Panc1 (cell line): ENCODE results near the gene HTATSF1.

Experiments used
- CTCF ChIP-seq: fragments of 450-650 bp; IDR thresholded peaks from 2 replicates; pipeline ENCODE4 v1.5.1; 2017; ENCODE audit warnings: mild to moderate bottlenecking
- POLR2AphosphoS5 ChIP-seq: IDR thresholded peaks from 2 replicates; pipeline ENCODE4 v1.6.1; 2012; ENCODE audit warnings: mild to moderate bottlenecking, low read depth, low read length, moderate library complexity
- REST ChIP-seq, 2 experiments: IDR thresholded peaks; 2 replicates each; pipeline ENCODE4 v1.6.1; 2011 to 2012; ENCODE audit warnings: low read depth in 2 of 2, control low read depth in 1 of 2, low read length in 1 of 2, mild to moderate bottlenecking in 1 of 2, moderate library complexity in 1 of 2; ENCODE audit not compliant: insufficient read depth in 1 of 2
- SIN3A ChIP-seq: IDR thresholded peaks from 2 replicates; pipeline ENCODE4 v1.6.1; 2012; ENCODE audit warnings: low read depth, mild to moderate bottlenecking, low read length, moderate library complexity, borderline replicate concordance; ENCODE audit not compliant: insufficient read depth
- TCF7L2 ChIP-seq: IDR thresholded peaks from 2 replicates; pipeline ENCODE4 v1.6.1; 2011; ENCODE audit warnings: mild to moderate bottlenecking, low read depth, low read length, inconsistent platforms

GRCh38 chrX:136473663-136474062 is 23.7 kb upstream of the HTATSF1 start:
- no peak for TF ChIP-seq CTCF
- TF ChIP-seq POLR2AphosphoS5, result no peak
- TF ChIP-seq SIN3A, result no peak
- TF ChIP-seq REST (IDR thresholded peaks at IDR 0.05; ENCODE audit: insufficient read depth in 1 of 2, low read depth in 2 of 2, low read length in 1 of 2), result no peak
- no peak for TF ChIP-seq TCF7L2
